Nephron progenitor cell (in vitro differentiated cells): ENCODE measurements around the gene SPDYE4.
A peak's percentile ranks its signal among the peaks of the same experiment; 100 is the strongest.

Experiments used
- DNase-seq: peaks from one replicate; pipeline ENCODE4 v3.0.0; 2021
- H3K27ac Mint-ChIP-seq: 2 replicates; pipeline ENCODE4 v1.8.0; 2021; ENCODE audit warnings: mild to moderate bottlenecking, moderate library complexity, mixed read lengths
- H3K27me3 Mint-ChIP-seq: 2 replicates; pipeline ENCODE4 v1.8.0; 2021; ENCODE audit warnings: mild to moderate bottlenecking, low read depth, mixed read lengths; ENCODE audit not compliant: poor library complexity
- H3K36me3 Mint-ChIP-seq: 2 replicates; pipeline ENCODE4 v1.8.0; 2021; ENCODE audit warnings: low read depth, mixed read lengths
- H3K4me1 Mint-ChIP-seq: 2 replicates; pipeline ENCODE4 v1.8.0; 2021; ENCODE audit warnings: mixed read lengths
- H3K4me3 Mint-ChIP-seq: 2 replicates; pipeline ENCODE4 v1.8.0; 2021; ENCODE audit warnings: mild to moderate bottlenecking, moderate library complexity, mixed read lengths
- H3K9me3 Mint-ChIP-seq: 2 replicates; pipeline ENCODE4 v1.8.0; 2021; ENCODE audit warnings: mild to moderate bottlenecking, moderate library complexity, mixed read lengths
- TF ChIP-seq, protein P1 (sequence below): fragments of 200-600 bp; sonication (generic); IDR thresholded peaks from 2 replicates; pipeline ENCODE4 v1.5.0; 2021; ENCODE audit warnings: antibody characterized with exemption

SPDYE4 gene

DNA sequence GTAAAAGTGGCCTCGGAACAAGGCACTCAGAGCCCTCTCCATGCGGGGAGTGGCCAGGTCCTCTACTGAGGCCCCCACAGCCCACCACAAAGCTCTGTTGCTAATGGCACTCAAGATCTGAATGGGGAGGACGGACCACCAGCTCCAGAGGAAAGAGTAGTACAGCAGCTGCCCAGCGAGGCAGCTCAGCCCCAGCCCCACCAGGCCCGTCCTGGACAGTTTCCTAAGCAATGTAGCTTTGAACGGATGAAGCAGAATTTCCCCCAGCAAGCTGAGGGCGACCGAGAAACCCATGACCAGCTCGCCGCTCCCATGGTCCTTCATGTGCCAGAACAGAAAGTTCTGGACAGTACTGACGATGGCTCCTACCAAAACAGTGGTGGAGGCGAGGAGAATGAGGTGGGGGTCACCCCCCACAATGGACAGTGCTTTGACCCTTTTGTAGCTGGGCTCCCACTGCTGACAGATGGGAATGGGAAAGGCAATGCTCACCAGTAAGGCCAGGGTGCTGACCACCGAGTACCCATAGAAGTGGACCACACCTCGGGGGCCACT, 39.4 kb upstream of the SPDYE4 start:
- peaks cover 61% of the 10 kb centered on the region for H3K27me3 Mint-ChIP-seq
- TF ChIP-seq, protein P1, sequence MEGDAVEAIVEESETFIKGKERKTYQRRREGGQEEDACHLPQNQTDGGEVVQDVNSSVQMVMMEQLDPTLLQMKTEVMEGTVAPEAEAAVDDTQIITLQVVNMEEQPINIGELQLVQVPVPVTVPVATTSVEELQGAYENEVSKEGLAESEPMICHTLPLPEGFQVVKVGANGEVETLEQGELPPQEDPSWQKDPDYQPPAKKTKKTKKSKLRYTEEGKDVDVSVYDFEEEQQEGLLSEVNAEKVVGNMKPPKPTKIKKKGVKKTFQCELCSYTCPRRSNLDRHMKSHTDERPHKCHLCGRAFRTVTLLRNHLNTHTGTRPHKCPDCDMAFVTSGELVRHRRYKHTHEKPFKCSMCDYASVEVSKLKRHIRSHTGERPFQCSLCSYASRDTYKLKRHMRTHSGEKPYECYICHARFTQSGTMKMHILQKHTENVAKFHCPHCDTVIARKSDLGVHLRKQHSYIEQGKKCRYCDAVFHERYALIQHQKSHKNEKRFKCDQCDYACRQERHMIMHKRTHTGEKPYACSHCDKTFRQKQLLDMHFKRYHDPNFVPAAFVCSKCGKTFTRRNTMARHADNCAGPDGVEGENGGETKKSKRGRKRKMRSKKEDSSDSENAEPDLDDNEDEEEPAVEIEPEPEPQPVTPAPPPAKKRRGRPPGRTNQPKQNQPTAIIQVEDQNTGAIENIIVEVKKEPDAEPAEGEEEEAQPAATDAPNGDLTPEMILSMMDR = no peak
- H3K27ac Mint-ChIP-seq = no peak overlapping the region
- H3K36me3 Mint-ChIP-seq = no peaks in the 10 kb centered on the region
- no peak for DNase-seq
- H3K9me3 Mint-ChIP-seq = peaks cover 9% of the 10 kb centered on the region
- peaks cover 11% of the 10 kb centered on the region for H3K4me1 Mint-ChIP-seq
- H3K4me3 Mint-ChIP-seq = no peak overlapping the region

DNA sequence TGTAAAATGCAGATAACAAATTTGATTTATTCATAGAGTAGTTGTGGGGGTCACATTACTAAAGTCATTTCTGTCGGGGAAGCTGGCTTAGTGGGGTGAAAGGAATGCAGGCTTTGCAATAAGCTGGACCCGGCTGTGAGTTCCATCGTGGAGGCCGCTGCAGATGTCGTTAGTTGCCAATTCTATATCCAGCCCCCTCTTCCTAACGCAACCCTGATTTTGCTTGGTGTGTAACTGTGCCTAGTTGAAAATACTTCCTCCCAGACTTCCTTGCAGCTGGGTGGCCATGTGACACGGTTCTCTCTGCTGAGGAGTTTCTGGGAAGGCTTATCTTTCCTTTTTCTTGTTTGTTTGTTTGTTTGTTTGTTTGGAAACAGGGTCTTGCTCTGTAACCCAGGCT, 36.3 kb upstream of the SPDYE4 start:
- peaks cover 30% of the 10 kb centered on the region for H3K9me3 Mint-ChIP-seq
- peaks cover 9% of the 10 kb centered on the region for H3K4me1 Mint-ChIP-seq
- no peak overlapping the region for H3K4me3 Mint-ChIP-seq
- no peaks in the 10 kb centered on the region for H3K36me3 Mint-ChIP-seq
- TF ChIP-seq, protein P1 = no peak
- peaks cover 39% of the 10 kb centered on the region for H3K27me3 Mint-ChIP-seq
- DNase-seq = no peak
- no peak overlapping the region for H3K27ac Mint-ChIP-seq

DNA sequence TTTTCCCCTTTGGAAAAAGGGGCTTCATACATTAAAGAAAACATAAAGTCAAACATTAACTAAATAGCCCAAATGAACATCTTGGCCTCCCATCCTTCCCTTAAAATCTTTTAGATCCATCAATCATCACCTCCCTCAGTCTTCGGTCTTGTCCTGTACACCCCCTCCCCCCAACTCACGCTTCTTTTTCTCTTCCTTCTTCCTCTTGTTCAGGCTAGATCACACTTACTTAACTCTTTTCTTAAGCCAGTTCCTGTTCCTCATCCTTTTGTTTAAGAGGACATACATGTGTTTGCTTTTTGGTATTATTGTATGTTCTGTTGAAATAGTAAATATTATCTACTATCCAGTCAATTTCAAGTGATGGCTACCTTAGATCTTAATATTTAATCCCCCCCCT, 35.3 kb upstream of the SPDYE4 start:
- no peak overlapping the region for H3K27ac Mint-ChIP-seq
- TF ChIP-seq, protein P1 = no peak
- no peak overlapping the region for H3K4me3 Mint-ChIP-seq
- H3K27me3 Mint-ChIP-seq = peaks cover 31% of the 10 kb centered on the region
- DNase-seq = no peak
- no peaks in the 10 kb centered on the region for H3K36me3 Mint-ChIP-seq
- peaks cover 14% of the 10 kb centered on the region for H3K4me1 Mint-ChIP-seq
- H3K9me3 Mint-ChIP-seq = peaks cover 30% of the 10 kb centered on the region

DNA sequence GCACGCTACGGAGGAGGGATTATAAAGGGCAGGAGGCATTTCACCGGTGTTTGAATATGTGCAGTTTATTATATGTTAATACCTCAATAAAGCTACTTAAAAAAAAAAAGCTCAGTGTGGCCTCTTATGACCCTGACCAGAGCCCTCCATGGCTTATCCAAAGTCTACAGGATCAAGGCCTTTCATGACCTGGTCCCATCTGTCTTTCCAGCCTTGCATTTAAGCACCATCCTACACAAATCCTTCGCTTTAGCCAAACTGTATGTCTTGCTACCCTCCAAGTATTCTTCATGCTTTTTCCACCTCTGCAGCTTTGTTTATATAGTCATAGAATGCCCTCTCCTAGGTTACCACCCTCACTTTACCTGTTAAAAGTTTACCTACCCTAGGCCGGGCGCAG, 34.3 kb upstream of the SPDYE4 start:
- Mint-ChIP-seq H3K4me3 (no peak overlapping the region), H3K36me3 (no peaks in the 10 kb centered on the region), H3K27ac (peak overlapping the region; percentile 44), H3K4me1 (peaks cover 10% of the 10 kb centered on the region), H3K9me3 (peaks cover 30% of the 10 kb centered on the region), H3K27me3 (peaks cover 22% of the 10 kb centered on the region)
- no peak for DNase-seq
- TF ChIP-seq, protein P1 = no peak

DNA sequence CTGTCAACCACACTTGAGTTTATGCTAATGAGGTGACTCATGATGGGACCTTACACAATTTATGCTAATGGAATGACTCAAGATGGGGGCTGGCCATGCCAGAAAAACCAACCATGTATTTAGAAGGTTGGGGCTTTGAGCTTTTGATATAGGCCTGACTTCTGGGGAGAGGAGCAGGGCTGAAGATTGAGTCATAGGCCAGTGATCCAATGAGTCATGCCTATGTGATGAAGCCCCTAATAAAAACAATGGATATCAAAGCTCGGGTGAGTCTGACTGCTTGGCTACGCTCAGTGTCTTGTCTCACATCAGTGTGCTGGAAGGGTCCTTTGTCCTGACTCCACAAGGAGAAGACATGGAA, 33.5 kb upstream of the SPDYE4 start:
- no peaks in the 10 kb centered on the region for H3K36me3 Mint-ChIP-seq
- TF ChIP-seq, protein P1 = no peak

DNA sequence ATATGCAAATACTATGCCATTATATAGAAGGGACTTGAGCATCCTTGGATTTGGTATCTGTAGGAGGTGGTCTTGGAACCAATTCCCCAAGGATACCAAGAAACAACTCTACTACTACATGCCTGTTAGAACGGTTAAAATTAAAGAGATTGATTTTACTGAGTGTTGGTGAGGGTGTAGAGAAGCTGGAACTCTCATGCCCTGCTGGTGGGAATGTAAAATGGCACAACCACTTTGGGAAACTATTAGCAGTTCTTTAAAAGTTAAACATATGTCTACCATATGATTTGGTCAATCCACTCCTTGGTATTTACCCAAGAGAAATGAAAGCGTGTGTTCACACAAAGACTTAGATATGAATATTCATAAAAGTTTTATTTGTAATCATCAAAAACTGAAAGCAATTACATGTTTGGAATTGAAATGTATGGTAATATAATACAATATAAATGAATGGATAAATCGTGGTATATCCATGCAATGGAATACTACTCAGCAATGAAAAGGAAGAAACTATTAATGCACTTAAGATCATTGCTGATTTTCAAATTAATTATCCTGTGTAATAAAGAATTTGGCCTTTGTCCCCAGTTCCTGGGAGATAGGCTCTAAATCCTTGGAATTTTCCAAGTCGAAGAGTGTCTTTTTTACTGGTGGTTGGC, 33.0 kb upstream of the SPDYE4 start:
- peaks cover 30% of the 10 kb centered on the region for H3K9me3 Mint-ChIP-seq
- H3K27me3 Mint-ChIP-seq = peaks cover 16% of the 10 kb centered on the region
- no peaks in the 10 kb centered on the region for H3K36me3 Mint-ChIP-seq
- H3K27ac Mint-ChIP-seq = no peak overlapping the region
- no peak for DNase-seq
- TF ChIP-seq, protein P1 = no peak
- no peak overlapping the region for H3K4me3 Mint-ChIP-seq
- H3K4me1 Mint-ChIP-seq = peaks cover 10% of the 10 kb centered on the region

More for the DNA sequence above, 33.5 kb upstream of the SPDYE4 start:
- Mint-ChIP-seq H3K4me3 (no peak overlapping the region), H3K4me1 (peaks cover 10% of the 10 kb centered on the region), H3K27me3 (peaks cover 21% of the 10 kb centered on the region), H3K27ac (no peak overlapping the region), H3K9me3 (peaks cover 30% of the 10 kb centered on the region)
- no peak for DNase-seq
